Measurements from ENCODE around the gene FLT1.

FLT1 gene

GRCh38 chr13:28449826-28450773, 44.8 kb downstream of the FLT1 start:
- no peak for TF ChIP-seq CTCF (IDR thresholded peaks at IDR 0.05; ENCODE audit: extremely low read depth, missing control alignments)

DNA sequence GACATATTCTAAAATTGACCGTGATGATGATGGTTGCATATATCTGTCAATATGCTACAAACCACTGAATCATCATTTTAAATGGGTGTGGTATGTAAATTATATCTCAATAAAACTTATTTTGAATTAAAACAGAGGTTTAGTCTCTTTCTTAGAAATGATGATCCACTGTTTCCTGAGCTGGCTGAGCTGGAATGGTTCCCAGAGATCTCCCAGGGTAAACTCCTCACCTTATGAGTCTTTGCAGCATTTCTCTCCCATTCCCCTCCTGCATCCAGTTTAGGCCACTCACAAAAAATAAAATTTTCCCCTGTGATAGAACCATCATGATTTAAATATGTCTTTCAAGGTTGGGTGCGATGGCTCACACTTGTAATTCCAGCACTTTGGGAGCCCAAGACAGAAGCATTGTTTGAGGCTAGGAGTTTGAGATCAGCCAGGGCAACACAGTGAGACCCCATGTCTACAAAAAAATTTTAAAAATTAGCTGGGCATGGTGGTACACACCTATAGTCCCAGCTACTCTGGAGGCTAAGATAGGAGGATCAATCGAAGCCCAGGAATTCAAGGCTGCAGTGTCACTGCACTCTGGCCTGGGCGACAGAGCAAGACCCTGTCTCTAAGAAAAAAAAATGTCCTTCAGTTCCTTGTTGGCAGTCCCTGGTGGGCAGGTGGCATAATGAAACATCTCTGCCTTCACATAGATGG, 46.1 kb downstream of the FLT1 start:
- TF ChIP-seq CTCF (IDR thresholded peaks at IDR 0.05; ENCODE audit: extremely low read depth, missing control alignments): no peak
- no peak for DNase-seq (ENCODE audit: low spot score)

More at GRCh38 chr13:28449826-28450773, 44.8 kb downstream of the FLT1 start:
- peak; percentile 14 for DNase-seq (ENCODE audit: low spot score)

- DNase-seq (ENCODE audit: low spot score): no peak
- TF ChIP-seq CTCF (IDR thresholded peaks at IDR 0.05; ENCODE audit: extremely low read depth, missing control alignments): no peak
These were observed 46.9 kb downstream of the FLT1 start for GRCh38 chr13:28447989-28448388.

DNA sequence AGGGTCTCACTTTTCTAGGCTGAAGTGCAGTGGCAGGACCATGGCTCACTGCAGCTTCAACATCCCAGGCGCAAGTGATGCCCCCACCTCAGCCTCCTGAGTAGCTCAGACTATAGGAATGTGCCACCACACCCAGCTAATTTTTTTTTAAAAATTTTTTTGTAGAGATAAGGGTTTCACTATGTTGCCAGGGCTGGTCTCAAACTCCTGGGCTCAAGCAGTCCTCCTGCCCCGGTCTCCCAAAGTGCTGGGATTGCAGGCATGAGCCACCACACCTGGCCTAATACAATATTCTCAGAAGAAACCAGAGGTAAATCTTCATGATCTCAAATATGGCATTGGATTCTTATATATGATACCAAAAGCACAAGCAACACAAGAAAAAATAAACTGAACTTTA, 47.7 kb downstream of the FLT1 start:
- no peak for TF ChIP-seq CTCF (IDR thresholded peaks at IDR 0.05; ENCODE audit: extremely low read depth, missing control alignments)
- DNase-seq (ENCODE audit: low spot score): no peak

- no peak for DNase-seq (ENCODE audit: low spot score)
- TF ChIP-seq CTCF (IDR thresholded peaks at IDR 0.05; ENCODE audit: extremely low read depth, missing control alignments): no peak
These were observed 52.1 kb downstream of the FLT1 start for GRCh38 chr13:28442839-28443238.

- DNase-seq (ENCODE audit: low spot score): no peak
These were observed 53.4 kb downstream of the FLT1 start for GRCh38 chr13:28441529-28441928.

More at GRCh38 chr13:28441529-28441928, 53.4 kb downstream of the FLT1 start:
- no peak for TF ChIP-seq CTCF (IDR thresholded peaks at IDR 0.05; ENCODE audit: extremely low read depth, missing control alignments)
